Lower lobe of right lung (tissue), 2 donors: Measurements from ENCODE around the gene TLL2. TPM values are rescaled to one million over a fixed set of nuclear protein-coding genes. Genes with fewer than 3 reads are reported as not detected.

Source experiments
- ATAC-seq, 2 donors: fragments of 200-7000 bp; cut with Tn5 transposase; one replicate each; pipeline ENCODE4 v1.9.1; 2020 to 2022; ENCODE audit warnings: mild to moderate bottlenecking in 2 of 2, moderate library complexity in 2 of 2
- DNase-seq: peaks from one replicate; pipeline ENCODE4 v3.0.0-alpha.2; 2020
- H3K27ac ChIP-seq: fragments of 200-600 bp; one replicate; pipeline ENCODE4 v1.8.0; 2022
- H3K27me3 ChIP-seq: fragments of 200-600 bp; one replicate; pipeline ENCODE4 v1.8.0; 2022; ENCODE audit warnings: low read depth
- H3K36me3 ChIP-seq: fragments of 200-600 bp; one replicate; pipeline ENCODE4 v1.8.0; 2022; ENCODE audit warnings: mild to moderate bottlenecking
- H3K4me1 ChIP-seq: fragments of 200-600 bp; one replicate; pipeline ENCODE4 v1.8.0; 2022
- H3K4me3 ChIP-seq: fragments of 200-600 bp; one replicate; pipeline ENCODE4 v1.8.0; 2022; ENCODE audit warnings: mild to moderate bottlenecking
- H3K9me3 ChIP-seq: fragments of 200-600 bp; one replicate; pipeline ENCODE4 v1.8.0; 2022
- CTCF ChIP-seq: fragments of 200-600 bp; IDR thresholded peaks from one replicate; pipeline ENCODE4 v1.8.0; 2022; ENCODE audit warnings: antibody characterized with exemption, mild to moderate bottlenecking
- intact Hi-C: fragments of 100-400 bp; cut with DNase I; formaldehyde crosslinking; loops from one replicate; pipeline ENCODE4 v1.11.0; 2022
- total RNA-seq: library from RNA; stranded (reverse); fragmentation: NEBNext Ultra II Directional; extraction: Animal tissue kit (Norgen Biotek cat#: 25700); gene quantifications from one replicate; pipeline ENCODE4 v1.2.1, GENCODE V29; 2021
- donor health status: DM: no; HTN: yes; CAD: no; lungs with severe emphysema.

Gene TLL2
- total RNA-seq, 1 donor from 2014 or later, result not detected

- TF ChIP-seq CTCF, result no peak
- H3K9me3 ChIP-seq, result no peaks in the 10 kb centered on the region
- H3K4me3 ChIP-seq, result no peak within 1 kb of the TSS
- H3K27ac ChIP-seq, result no peak within 1 kb of the TSS
- no peaks in the 10 kb centered on the region for H3K4me1 ChIP-seq
- ATAC-seq (no peak), DNase-seq (no peak)
- H3K27me3 ChIP-seq, result peaks cover 13% of the 10 kb centered on the region
- no peaks in the 10 kb centered on the region for H3K36me3 ChIP-seq
- intact Hi-C loops, result no loop called here
Measured at GRCh38 chr10:96358851-96359540, 154.7 kb downstream of the TLL2 start, which contains the start of gene OPALIN. TSS of gene OPALIN (minus strand) at chr10:96359002. CDS start at chr10:96358896, 106 bp downstream.

GRCh38 chr10:96357038-96357620 is 156.6 kb downstream of the TLL2 start:
- no peaks in the 10 kb centered on the region for H3K9me3 ChIP-seq
- H3K27ac ChIP-seq, result no peak overlapping the region
- no peaks in the 10 kb centered on the region for H3K4me1 ChIP-seq
- intact Hi-C loops, result no loop called here
- TF ChIP-seq CTCF, result no peak
- H3K36me3 ChIP-seq, result no peaks in the 10 kb centered on the region
- H3K4me3 ChIP-seq, result no peak overlapping the region
- peaks cover 18% of the 10 kb centered on the region for H3K27me3 ChIP-seq
- DNase-seq, result no peak
- ATAC-seq, result no peak

GRCh38 chr10:96352582-96352981 is 161.1 kb downstream of the TLL2 start:
- no peak overlapping the region for H3K4me3 ChIP-seq
- H3K36me3 ChIP-seq, result no peaks in the 10 kb centered on the region
- no peak overlapping the region for H3K27ac ChIP-seq
- DNase-seq, result no peak
- ATAC-seq, result no peak
- TF ChIP-seq CTCF, result no peak
- H3K4me1 ChIP-seq, result no peaks in the 10 kb centered on the region
- intact Hi-C loops, result no loop called here
- H3K27me3 ChIP-seq, result peaks cover 18% of the 10 kb centered on the region
- H3K9me3 ChIP-seq, result no peaks in the 10 kb centered on the region

GRCh38 chr10:96352027-96352426 is 161.7 kb downstream of the TLL2 start:
- ATAC-seq, result no peak

GRCh38 chr10:96346295-96346694 is 167.4 kb downstream of the TLL2 start:
- H3K27ac ChIP-seq, result no peak overlapping the region
- TF ChIP-seq CTCF, result no peak
- ATAC-seq (no peak), DNase-seq (no peak)
- intact Hi-C loops, result no loop called here
- H3K27me3 ChIP-seq, result no peaks in the 10 kb centered on the region
- H3K4me3 ChIP-seq, result no peak overlapping the region
- H3K4me1 ChIP-seq, result no peaks in the 10 kb centered on the region
- H3K9me3 ChIP-seq, result peaks cover 4% of the 10 kb centered on the region
- H3K36me3 ChIP-seq, result no peaks in the 10 kb centered on the region

More at GRCh38 chr10:96352027-96352426, 161.7 kb downstream of the TLL2 start:
- no peak for DNase-seq
- Histone ChIP-seq H3K27ac (no peak overlapping the region), H3K36me3 (no peaks in the 10 kb centered on the region), H3K4me3 (no peak overlapping the region), H3K9me3 (no peaks in the 10 kb centered on the region), H3K4me1 (no peaks in the 10 kb centered on the region), H3K27me3 (peaks cover 16% of the 10 kb centered on the region)
- no peak for TF ChIP-seq CTCF
- intact Hi-C loops, result no loop called here
